Measurements from ENCODE around the gene MINPP1.
"Not testable (repeated sequence)": the region's sequence is repeated elsewhere in the genome, so short reads cannot be mapped to it uniquely, and the experiment has no call there.

The MINPP1 gene

DNA sequence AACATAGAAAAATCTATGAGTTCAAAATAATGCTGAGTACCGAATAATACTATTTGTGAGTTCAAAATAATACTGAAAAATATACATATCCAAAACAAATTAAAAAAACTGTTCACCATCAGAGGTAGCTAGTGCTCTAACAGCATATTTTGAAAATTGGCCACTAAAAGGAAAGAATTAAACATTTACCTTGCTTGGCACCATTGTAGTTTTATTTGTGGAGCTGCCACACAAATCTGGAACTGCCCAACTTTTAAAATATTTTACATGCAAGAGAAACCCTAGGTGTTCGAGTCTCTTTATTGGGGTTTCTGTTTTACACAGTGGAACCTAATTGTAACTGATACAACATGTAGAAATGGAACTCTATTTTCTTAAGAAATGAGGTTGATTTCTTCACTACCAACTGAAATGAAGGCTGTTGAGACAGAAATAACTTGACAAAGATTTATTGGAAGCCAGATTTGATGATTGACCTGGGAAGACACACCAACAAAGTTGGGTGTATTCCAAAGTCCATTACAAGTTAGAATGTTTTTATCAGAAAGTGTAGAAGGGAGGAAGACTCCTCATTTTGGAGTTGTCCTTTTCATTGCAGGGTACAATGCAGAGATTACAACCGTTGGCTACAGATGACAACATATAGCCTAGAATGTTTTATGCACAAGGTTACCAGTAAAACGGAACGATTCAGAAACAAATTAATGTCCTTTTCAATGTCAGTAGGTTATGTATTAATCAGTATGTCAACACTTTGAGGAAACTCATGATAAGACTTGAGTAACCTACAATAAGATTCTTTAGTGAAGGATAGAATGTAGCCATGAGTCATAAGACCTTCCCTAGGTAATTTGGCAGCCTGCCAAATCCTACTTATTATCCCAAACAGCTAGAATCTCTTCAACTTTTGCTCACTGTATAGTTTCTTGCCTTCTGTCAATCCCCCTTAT is 81.1 kb downstream of the MINPP1 start:
- in situ Hi-C loops (cut with HindIII; ENCODE audit: low sequenced_read_pairs) = no loop called here
- H3K4me3 ChIP-seq (ENCODE audit: low read depth, low read length) = no peak overlapping the region
- peak; percentile 40 for DNase-seq (ENCODE audit: low read depth)
- TF ChIP-seq, protein P1, sequence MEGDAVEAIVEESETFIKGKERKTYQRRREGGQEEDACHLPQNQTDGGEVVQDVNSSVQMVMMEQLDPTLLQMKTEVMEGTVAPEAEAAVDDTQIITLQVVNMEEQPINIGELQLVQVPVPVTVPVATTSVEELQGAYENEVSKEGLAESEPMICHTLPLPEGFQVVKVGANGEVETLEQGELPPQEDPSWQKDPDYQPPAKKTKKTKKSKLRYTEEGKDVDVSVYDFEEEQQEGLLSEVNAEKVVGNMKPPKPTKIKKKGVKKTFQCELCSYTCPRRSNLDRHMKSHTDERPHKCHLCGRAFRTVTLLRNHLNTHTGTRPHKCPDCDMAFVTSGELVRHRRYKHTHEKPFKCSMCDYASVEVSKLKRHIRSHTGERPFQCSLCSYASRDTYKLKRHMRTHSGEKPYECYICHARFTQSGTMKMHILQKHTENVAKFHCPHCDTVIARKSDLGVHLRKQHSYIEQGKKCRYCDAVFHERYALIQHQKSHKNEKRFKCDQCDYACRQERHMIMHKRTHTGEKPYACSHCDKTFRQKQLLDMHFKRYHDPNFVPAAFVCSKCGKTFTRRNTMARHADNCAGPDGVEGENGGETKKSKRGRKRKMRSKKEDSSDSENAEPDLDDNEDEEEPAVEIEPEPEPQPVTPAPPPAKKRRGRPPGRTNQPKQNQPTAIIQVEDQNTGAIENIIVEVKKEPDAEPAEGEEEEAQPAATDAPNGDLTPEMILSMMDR (IDR thresholded peaks at IDR 0.05; ENCODE audit: low read depth, low read length, missing control alignments) = no peak

DNA sequence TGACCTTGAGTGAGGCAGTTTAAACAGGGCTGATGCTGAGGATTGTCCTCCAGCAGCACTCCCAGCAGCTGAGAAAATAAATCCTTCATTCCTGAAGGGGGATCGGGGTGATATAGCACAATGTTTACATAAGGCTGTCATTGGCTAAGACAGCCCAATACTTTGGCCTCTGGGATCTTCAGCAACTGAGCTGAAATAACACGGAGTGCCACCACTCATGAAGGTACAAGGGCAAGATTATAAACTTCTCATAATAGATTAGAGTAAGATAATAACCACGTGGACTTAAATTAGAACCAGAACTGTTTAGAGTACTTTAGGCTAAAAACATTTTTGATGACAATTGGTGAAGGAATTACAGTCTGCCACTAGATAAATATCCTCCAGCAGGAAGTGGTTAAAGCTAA is 85.0 kb downstream of the MINPP1 start:
- in situ Hi-C loops (cut with HindIII; ENCODE audit: low sequenced_read_pairs) = no loop called here
- H3K4me3 ChIP-seq (ENCODE audit: low read depth, low read length) = no peak overlapping the region
- DNase-seq (ENCODE audit: low read depth) = no peak
- TF ChIP-seq, protein P1 (IDR thresholded peaks at IDR 0.05; ENCODE audit: low read depth, low read length, missing control alignments) = no peak

DNA sequence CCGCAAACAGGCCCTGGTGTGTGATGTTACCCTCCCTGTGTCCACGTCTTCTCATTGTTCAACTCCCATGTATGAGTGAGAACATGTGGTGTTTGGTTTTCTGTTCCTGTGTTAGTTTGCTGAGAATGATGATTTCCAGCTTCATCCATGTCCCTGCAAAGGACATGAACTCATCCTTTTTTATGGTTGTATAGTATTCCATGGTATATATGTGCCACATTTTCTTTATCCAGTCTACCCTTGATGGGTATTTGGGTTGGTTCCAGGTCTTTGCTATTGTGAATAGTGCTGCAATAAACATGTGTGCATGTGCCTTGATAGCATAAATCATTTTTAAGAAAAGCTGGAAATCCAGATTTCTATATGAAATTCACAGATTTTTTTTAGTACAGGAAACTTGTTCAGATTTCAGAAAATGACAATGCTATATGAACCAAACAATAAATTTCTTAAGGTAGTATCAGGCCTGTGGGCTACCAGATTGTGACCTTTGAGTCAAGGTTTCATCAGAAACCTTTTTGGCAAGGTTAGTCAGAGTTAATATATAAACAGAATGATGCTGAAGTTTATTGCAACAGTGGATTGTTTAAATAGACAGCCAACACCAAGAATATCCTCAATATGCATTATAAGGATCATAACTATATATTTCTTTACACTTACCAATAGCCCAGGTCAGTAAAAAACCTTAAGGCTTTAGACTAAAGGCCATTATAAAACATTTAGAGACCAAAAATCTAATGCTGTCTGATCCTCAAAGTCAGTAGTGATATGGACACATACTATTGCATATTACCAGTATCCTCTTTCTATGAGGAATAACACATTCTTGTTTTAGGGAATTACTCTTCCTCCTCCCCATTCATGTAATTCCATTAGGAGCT is 86.3 kb downstream of the MINPP1 start:
- TF ChIP-seq, protein P1 (IDR thresholded peaks at IDR 0.05; ENCODE audit: low read depth, low read length, missing control alignments) = no peak
- in situ Hi-C loops (cut with HindIII; ENCODE audit: low sequenced_read_pairs) = no loop called here
- DNase-seq (ENCODE audit: low read depth) = no peak
- H3K4me3 ChIP-seq (ENCODE audit: low read depth, low read length) = no peak overlapping the region

DNA sequence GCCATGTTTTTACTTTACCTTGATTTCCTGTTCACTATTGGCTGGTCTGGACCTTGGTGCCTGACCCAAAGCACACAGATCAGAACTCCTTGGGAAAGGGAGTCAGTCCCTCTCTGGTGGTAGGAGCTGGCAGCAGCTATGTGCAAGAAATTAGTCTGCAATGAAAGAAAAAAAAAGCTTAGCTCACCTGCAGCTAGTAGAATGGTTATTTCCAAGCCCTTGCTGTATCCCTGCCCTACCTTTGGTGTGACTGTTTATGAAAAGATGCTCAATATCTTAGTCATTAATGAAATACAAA is 86.8 kb downstream of the MINPP1 start:
- H3K4me3 ChIP-seq (ENCODE audit: low read depth, low read length) = no peak overlapping the region
- DNase-seq (ENCODE audit: low read depth) = no peak
- TF ChIP-seq, protein P1 (IDR thresholded peaks at IDR 0.05; ENCODE audit: low read depth, low read length, missing control alignments) = no peak
- in situ Hi-C loops (cut with HindIII; ENCODE audit: low sequenced_read_pairs) = no loop called here

DNA sequence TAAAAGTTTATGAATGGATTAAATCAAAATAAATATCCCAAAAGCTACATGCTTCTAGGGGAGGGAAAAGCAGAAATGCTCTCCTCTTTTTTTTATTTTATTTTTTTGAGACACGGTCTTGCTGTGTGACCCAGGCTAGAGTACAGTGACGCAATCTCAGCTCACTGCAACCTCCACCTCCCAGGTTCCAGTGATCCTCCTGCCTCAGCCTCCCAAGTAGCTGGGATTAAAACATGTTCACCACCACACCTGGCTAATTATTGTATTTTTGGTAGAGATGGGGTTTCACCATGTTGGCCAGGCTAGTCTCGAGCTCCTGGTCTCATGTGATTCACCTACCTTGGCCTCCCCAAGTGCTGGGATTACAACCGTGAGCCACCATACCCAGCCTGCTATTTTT is 88.2 kb downstream of the MINPP1 start:
- in situ Hi-C loops (cut with HindIII; ENCODE audit: low sequenced_read_pairs); DNase-seq (ENCODE audit: low read depth); H3K4me3 ChIP-seq (ENCODE audit: low read depth, low read length): not testable (repeated sequence)

DNA sequence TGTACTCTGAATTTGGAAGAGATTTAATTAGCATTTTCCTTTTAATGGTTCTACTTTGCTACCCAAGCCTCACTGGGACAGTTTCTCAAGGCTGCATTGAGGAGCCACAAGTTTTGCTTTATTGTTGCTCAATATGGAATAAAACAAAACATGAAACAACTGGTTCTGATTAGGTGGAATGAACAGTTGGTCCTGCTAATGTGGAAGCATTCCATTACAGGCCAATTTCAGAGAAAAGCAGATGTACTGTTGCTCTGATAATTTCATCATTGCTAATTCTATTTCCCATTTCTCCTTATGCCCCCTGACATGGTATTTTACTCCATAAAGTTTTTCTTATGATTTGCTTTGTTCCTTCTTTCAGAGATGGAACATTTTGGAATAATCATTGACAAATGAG is 89.0 kb downstream of the MINPP1 start:
- TF ChIP-seq, protein P1 (IDR thresholded peaks at IDR 0.05; ENCODE audit: low read depth, low read length, missing control alignments) = no peak
- in situ Hi-C loops (cut with HindIII; ENCODE audit: low sequenced_read_pairs) = no loop called here
- DNase-seq (ENCODE audit: low read depth) = no peak
- no peak overlapping the region for H3K4me3 ChIP-seq (ENCODE audit: low read depth, low read length)

DNA sequence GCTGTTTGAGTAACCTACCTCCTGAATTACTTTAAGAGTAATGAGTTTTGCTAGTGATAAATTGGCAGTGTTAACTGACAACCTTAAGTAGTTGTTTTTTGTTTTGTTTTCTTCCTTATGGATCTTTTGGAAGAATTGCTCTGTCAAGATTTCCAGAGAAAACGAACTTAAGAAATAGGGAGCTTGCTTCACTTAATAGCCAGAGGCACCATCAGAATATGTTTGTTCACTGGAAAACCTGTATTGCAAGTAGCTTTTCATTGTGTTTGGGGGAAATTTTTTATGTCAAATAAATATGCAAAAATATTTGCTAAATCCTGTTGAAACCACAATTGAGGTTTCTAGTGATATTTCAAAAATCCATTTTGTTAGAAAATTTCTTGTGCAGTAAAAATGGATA is 89.5 kb downstream of the MINPP1 start:
- in situ Hi-C loops (cut with HindIII; ENCODE audit: low sequenced_read_pairs) = no loop called here
- TF ChIP-seq, protein P1 (IDR thresholded peaks at IDR 0.05; ENCODE audit: low read depth, low read length, missing control alignments) = no peak
- no peak overlapping the region for H3K4me3 ChIP-seq (ENCODE audit: low read depth, low read length)
- DNase-seq (ENCODE audit: low read depth) = no peak

All from astrocyte of the cerebellum (primary cell).